Measurements from ENCODE around the gene PIEZO2. TPM values are rescaled to one million over a fixed set of nuclear protein-coding genes. Genes with fewer than 3 reads are reported as not detected.
"Not testable (repeated sequence)": the region's sequence is repeated elsewhere in the genome, so short reads cannot be mapped to it uniquely, and the experiment has no call there.

The PIEZO2 gene
- total RNA-seq, 1 donor from 2014 or later: 3.9 TPM

DNA sequence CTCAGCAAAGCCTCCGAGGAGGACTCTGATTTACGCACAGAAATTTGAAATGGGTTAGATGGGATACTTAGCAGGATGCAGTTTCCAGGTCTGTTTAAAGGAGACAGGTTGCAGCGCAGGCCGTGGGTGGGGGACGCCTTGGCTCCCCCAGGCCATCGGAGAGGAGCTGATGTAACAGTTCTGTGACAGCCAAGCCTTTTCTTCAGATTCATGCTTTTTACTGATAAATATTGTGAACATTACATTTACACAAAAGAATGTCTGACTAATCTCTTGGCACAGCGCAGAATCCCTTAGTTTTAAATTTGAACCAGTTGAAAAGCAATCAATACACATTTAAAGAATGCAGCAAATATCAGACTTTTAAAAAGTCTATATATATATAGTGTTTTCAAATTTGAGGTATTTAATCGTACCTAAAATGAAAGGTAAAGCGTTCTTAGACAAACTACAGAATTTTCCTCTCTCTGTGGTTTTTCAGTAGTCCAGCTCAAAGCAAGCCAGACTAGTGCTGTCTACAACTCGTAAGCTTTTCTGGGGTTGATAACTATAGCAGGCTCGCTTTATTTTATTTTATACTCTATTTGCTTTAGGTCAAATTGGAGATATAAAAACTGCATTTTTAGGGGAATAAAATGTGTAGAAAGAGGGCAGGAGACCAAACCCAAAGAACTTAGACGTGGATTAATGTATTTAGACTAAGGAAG is 221.9 kb downstream of the PIEZO2 start:
- no peak for DNase-seq (ENCODE audit: low spot score)

- DNase-seq (ENCODE audit: low spot score): no peak
Measured at GRCh38 chr18:10926621-10927161, 222.7 kb downstream of the PIEZO2 start.

GRCh38 chr18:10924290-10924689 is 225.1 kb downstream of the PIEZO2 start:
- DNase-seq (ENCODE audit: low spot score): no peak

- no peak for DNase-seq (ENCODE audit: low spot score)
Measured at GRCh38 chr18:10923551-10924070, 225.8 kb downstream of the PIEZO2 start.

GRCh38 chr18:10923141-10923540 is 226.2 kb downstream of the PIEZO2 start:
- no peak for DNase-seq (ENCODE audit: low spot score)

DNA sequence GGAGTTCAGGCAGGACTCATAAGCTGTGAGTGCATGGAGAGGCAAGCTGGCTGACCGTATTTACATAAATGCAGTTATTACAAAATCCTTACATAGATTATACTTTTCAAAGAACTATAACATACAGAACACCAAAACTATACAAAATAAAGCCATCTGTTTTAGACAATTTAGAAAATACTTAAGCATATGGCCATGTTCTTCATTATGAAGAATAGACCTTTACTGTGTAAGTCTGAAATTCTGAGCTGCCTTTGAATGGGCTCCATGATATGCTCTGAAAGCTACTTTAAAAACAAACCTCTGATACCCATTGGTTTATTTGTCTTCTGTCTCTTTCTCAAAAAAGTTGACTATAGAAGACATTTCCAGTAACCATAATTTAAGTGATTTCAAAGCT is 226.7 kb downstream of the PIEZO2 start:
- not testable (repeated sequence) for DNase-seq (ENCODE audit: low spot score)

DNA sequence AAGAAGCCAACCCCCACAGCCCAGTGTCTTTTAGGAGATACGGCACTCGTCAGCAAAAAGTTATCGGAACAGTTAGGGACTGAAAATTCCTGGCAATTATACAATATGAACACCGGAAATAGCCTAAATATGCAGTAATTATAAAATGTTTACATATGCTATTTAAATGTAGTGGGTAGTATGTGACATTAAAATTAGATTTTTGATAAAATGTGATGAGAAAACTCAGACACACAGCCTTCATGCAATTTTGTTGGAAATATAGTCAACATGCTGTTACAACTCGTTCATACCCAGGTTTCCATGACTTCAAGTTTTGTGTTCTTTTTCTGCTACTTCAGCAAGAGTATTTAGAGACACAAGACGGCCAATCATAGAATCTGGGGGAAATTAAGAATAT is 229.1 kb downstream of the PIEZO2 start:
- not testable (repeated sequence) for DNase-seq (ENCODE audit: low spot score)

- DNase-seq (ENCODE audit: low spot score): no peak
Measured at GRCh38 chr18:10919851-10920250, 229.5 kb downstream of the PIEZO2 start.

GRCh38 chr18:10916865-10917264 is 232.5 kb downstream of the PIEZO2 start:
- no peak for DNase-seq (ENCODE audit: low spot score)

DNA sequence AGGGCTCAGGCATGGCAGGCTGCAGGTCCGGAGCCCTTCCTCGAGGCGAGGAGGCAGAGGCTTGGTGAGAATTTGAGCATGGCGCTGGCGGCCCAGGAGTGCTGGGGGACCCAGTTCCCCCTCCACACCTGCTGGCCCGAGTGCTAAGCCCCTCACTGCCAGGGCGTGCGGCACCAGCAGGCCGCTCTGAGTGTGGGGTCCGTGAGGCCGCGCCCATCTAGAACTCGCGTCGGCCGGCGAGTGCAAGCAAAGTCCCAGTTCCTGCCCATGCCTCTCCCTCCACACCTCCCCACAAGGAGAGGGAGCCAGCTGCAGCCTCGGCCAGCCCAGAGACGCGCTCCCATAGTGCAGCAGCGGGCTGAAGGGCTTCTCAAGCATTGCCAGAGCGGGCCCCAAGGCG is 233.0 kb downstream of the PIEZO2 start:
- no peak for DNase-seq (ENCODE audit: low spot score)

DNA sequence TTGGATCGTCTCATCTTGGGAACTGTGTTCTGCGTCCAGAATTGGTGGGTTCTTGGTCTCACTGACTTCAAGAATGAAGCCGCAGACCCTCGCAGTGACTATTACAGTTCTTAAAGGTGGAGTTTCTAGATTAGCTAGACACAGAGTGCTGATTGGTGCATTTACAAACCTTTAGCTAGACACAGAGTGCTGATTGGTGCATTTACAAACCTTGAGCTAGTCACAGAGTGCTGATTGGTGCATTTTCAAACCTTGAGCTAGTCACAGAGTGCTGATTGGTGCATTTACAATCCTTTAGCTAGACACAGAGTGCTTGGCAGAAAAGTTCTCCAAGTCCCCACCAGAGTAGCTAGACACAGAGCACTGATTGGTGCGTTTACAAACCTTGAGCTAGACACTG is 233.6 kb downstream of the PIEZO2 start:
- not testable (repeated sequence) for DNase-seq (ENCODE audit: low spot score)

GRCh38 chr18:10914610-10915009 is 234.8 kb downstream of the PIEZO2 start:
- DNase-seq (ENCODE audit: low spot score): not testable (repeated sequence)

DNA sequence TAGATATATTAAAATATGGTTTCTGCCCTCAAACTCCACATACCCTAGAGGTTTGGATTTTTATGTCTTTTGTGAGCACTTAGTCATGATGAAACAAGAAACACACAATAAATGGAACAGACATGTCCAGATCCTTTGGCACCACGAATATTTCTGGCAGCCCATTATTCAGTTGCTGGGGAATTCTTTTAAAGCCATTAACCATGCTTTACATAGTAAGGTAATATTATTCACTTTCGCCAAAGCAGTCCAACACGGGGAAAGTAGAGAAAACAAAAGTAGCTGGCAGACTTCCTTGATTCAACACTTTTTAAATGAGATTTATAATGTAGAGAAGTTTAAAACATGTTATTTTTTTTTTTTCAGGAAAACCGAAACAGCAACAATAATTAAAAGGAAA is 235.4 kb downstream of the PIEZO2 start:
- no peak for DNase-seq (ENCODE audit: low spot score)

DNA sequence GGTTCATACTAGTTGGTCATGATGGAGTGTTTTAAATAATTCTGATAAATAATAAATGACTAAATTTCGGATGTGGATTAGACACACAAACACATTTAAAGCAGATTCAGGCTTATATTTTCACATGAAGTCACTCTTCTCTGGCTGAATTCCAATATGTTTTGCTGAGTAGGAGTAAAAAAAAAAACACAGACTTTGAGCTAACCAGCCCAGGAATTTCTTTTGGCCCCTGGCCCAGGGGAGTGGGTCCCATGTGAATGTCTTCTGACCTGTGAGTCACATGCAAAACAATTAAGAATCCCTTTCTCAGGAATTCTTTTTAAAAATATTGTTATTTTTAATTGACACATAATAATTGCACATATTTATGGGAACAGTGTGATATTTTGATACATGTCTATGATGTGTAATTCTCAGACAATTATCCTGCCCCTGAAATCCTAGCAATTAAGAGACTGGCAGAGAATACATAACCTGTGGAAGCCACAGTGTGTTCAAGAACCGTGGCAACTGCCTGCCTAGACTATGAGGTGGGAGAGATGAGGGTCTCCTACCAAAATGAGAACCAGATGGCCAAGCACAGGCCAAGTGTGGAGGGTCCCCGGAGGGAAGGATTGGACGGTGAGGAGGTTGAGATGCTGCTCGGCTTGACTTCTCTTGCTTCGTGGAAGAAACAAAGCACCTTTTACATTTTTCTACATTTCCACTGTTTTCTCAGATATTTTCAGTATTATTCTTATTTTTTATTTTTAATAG is 236.4 kb downstream of the PIEZO2 start:
- DNase-seq (ENCODE audit: low spot score): no peak

GRCh38 chr18:10909724-10910123 is 239.6 kb downstream of the PIEZO2 start:
- no peak for DNase-seq (ENCODE audit: low spot score)

DNA sequence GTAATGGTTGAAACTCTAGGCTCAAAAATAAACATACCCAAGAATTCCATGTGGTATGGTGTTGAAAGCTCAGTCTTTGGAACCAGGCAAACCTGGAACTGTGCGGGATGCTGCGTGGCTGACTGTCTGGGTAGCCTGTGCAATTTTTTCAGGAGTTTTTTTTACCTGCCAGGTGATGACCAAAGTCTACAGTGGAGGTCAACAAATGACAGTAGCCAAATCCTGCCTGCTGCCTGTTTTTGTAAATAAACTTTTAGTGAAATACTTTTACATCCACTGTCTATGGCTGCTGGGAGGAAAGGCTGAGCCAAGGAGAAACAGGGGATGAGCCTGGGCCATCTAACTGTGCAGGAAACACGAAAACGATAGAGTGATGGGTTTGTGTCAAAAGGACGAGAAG is 240.6 kb downstream of the PIEZO2 start:
- DNase-seq (ENCODE audit: low spot score): no peak

- DNase-seq (ENCODE audit: low spot score): no peak
Measured at GRCh38 chr18:10907749-10908148, 241.6 kb downstream of the PIEZO2 start.

GRCh38 chr18:10901329-10901728 is 248.0 kb downstream of the PIEZO2 start:
- no peak for DNase-seq (ENCODE audit: low spot score)

DNA sequence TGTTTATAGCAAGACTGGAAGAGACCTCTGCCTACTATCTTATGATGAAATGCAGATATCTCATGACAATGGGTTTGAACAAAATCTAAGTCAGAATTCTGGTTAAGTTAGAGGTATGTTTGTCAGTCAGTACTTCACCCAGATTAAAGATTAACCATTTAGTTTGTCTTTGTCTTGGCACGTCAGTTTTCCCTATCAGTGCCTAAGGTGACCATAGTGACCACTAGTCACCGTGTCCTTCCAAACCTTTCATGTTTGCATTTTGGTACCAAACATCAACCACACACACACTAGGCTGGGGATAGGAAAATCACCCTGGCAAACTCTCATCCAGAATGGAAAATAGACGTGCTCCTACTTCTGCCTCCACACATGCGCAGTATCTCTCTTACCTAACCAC is 248.9 kb downstream of the PIEZO2 start:
- no peak for DNase-seq (ENCODE audit: low spot score)

DNA sequence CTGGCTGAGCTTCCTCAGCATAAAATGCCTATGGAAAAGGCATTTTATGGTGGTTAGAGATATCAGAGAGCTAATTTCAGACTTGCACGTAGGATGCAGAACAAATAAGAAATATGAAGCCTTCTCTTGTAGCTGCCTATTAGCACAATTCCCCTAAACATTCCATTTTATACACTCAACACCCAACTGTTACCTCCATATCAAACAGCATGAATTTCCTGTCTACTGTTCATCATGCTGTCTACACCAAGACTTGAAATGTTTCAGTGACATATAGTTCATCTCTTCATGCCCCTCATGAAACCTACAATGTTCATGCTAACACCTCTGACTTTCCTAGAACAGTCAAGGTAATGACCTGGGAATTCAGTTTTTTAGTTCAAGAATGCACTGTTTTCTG is 249.9 kb downstream of the PIEZO2 start:
- DNase-seq (ENCODE audit: low spot score): no peak

- no peak for DNase-seq (ENCODE audit: low spot score)
Measured at GRCh38 chr18:10898417-10898974, 250.9 kb downstream of the PIEZO2 start.

GRCh38 chr18:10896851-10897250 is 252.5 kb downstream of the PIEZO2 start:
- no peak for DNase-seq (ENCODE audit: low spot score)

DNA sequence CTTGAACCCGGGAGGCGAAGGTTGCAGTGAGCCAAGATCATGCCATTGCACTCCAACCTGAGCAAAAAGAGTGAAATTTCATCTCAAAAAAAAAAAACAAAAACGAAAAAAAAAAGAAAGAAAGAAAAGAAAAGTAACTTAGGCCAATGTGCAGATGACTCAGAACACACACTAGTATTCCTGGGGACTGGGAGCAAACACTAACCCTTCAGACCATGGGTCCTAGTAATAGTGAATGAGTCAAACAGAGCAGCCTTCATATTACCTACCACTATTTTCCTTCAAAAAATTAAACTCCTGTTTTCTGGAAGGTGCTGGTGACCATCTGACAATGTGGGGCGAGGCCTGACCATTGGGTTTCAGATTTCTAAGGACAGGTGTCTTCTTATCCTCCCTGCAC is 253.4 kb downstream of the PIEZO2 start:
- no peak for DNase-seq (ENCODE audit: low spot score)
